ENCODE results near the gene ROR2. TPM values are rescaled to one million over a fixed set of nuclear protein-coding genes. Genes with fewer than 3 reads are reported as not detected.

The ROR2 gene
- total RNA-seq, 1 donor from 2014 or later, result 14.9 TPM

DNA sequence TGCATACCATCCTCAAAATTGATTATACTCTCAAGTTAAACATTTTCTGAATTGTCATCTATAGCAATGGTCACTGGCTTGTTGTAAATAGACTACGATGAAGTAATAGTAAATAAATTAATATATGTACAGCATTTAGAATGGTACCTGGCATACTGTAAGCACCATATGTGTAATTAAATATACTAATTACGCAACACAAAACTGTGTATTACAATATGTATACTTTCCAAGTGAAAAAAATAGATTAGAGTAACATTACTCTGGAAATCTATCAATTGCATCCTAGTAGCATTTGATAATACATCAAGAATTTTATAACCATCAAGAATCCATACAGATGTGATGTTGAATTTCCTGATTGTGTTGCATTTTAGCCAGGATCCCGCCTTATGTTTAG, 17.2 kb upstream of the ROR2 start:
- no peak overlapping the region for H3K4me3 Mint-ChIP-seq
- TF ChIP-seq, protein P1, sequence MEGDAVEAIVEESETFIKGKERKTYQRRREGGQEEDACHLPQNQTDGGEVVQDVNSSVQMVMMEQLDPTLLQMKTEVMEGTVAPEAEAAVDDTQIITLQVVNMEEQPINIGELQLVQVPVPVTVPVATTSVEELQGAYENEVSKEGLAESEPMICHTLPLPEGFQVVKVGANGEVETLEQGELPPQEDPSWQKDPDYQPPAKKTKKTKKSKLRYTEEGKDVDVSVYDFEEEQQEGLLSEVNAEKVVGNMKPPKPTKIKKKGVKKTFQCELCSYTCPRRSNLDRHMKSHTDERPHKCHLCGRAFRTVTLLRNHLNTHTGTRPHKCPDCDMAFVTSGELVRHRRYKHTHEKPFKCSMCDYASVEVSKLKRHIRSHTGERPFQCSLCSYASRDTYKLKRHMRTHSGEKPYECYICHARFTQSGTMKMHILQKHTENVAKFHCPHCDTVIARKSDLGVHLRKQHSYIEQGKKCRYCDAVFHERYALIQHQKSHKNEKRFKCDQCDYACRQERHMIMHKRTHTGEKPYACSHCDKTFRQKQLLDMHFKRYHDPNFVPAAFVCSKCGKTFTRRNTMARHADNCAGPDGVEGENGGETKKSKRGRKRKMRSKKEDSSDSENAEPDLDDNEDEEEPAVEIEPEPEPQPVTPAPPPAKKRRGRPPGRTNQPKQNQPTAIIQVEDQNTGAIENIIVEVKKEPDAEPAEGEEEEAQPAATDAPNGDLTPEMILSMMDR (conservative IDR thresholded peaks at IDR 0.05), result no peak
- no peak overlapping the region for H3K27ac Mint-ChIP-seq (ENCODE audit: unreplicated experiment)
- no peaks in the 10 kb centered on the region for H3K4me1 Mint-ChIP-seq
- H3K36me3 Mint-ChIP-seq (ENCODE audit: low read depth), result no peaks in the 10 kb centered on the region
- DNase-seq (ENCODE audit: low read depth, low spot score), result no peak
- no peaks in the 10 kb centered on the region for H3K9me3 Mint-ChIP-seq
- peaks cover 5% of the 10 kb centered on the region for H3K27me3 Mint-ChIP-seq (ENCODE audit: low read depth)

DNA sequence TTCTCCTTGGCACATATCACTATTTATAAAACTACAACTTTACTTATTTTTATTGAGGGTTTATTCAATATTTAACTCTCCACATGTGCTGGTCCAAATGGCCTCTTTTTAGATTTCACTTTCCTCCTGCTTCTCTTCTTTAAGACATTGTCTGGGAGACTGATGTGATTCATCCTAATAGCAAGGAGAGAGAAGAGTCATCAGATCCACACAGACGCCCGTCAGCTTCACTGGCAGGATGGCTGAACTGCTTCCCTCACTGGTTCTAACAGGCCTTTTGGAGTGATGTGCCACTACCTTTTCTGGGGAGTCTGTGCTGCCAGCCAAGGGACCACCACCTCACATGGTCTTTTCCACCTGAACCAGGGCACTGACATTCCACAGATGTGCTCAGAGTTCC, 16.5 kb upstream of the ROR2 start:
- peaks cover 5% of the 10 kb centered on the region for H3K27me3 Mint-ChIP-seq (ENCODE audit: low read depth)
- no peak overlapping the region for H3K4me3 Mint-ChIP-seq
- no peaks in the 10 kb centered on the region for H3K36me3 Mint-ChIP-seq (ENCODE audit: low read depth)
- no peak overlapping the region for H3K27ac Mint-ChIP-seq (ENCODE audit: unreplicated experiment)
- TF ChIP-seq, protein P1 (conservative IDR thresholded peaks at IDR 0.05), result no peak
- no peaks in the 10 kb centered on the region for H3K4me1 Mint-ChIP-seq
- no peak for DNase-seq (ENCODE audit: low read depth, low spot score)
- no peaks in the 10 kb centered on the region for H3K9me3 Mint-ChIP-seq

DNA sequence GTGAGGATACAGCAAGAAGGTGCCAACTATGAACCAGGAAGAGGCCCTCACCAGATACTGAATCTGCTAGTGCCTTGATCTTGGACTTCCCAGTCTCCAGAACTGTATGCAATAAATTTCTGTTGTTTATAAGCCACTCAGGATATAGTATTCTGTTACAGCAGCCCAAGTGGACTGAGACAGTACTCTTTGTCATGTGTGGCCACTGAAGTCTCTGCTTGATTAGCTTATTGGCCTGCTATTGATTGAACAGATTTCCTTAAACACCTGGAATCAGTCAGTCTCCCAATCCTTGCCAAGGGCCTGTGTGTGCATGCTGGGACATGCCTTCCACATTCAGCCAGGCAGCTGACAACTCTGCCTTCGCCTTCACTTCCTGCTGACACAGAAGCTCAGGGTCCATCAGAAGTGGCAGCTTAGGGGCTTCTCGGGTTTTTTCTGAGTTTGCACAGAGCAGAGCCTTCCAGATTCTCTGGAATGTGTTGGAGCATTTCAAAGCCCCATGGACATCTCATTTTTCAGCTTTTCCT, 13.7 kb upstream of the ROR2 start:
- no peak for DNase-seq (ENCODE audit: low read depth, low spot score)
- TF ChIP-seq, protein P1 (conservative IDR thresholded peaks at IDR 0.05), result no peak
- Mint-ChIP-seq H3K36me3 (ENCODE audit: low read depth) (no peaks in the 10 kb centered on the region), H3K4me1 (no peaks in the 10 kb centered on the region), H3K9me3 (peaks cover 5% of the 10 kb centered on the region), H3K4me3 (no peak overlapping the region), H3K27me3 (ENCODE audit: low read depth) (peaks cover 3% of the 10 kb centered on the region), H3K27ac (ENCODE audit: unreplicated experiment) (no peak overlapping the region)

DNA sequence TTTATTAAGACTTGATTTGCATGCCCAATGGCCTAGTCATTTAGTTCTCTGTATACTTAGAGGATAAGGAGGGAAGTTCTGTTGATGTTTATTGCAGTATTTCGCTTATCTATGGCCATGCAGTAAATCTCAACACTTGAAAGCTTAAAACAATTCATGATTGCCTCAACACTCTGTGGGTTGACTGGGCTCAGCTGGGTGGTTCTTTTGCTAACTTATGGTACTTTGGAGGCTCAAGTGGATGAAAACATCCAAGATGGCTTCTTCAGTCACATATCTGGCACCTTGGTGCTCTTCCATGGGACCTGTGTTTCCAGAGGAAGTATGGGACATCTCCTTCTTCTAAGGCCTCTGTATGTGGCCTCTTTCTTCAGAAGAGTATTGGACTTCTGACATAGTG, 10.3 kb upstream of the ROR2 start:
- H3K36me3 Mint-ChIP-seq (ENCODE audit: low read depth), result no peaks in the 10 kb centered on the region
- H3K27me3 Mint-ChIP-seq (ENCODE audit: low read depth), result no peaks in the 10 kb centered on the region
- no peak overlapping the region for H3K4me3 Mint-ChIP-seq
- TF ChIP-seq, protein P1 (conservative IDR thresholded peaks at IDR 0.05), result no peak
- no peak overlapping the region for H3K27ac Mint-ChIP-seq (ENCODE audit: unreplicated experiment)
- no peaks in the 10 kb centered on the region for H3K4me1 Mint-ChIP-seq
- peaks cover 5% of the 10 kb centered on the region for H3K9me3 Mint-ChIP-seq
- no peak for DNase-seq (ENCODE audit: low read depth, low spot score)

DNA sequence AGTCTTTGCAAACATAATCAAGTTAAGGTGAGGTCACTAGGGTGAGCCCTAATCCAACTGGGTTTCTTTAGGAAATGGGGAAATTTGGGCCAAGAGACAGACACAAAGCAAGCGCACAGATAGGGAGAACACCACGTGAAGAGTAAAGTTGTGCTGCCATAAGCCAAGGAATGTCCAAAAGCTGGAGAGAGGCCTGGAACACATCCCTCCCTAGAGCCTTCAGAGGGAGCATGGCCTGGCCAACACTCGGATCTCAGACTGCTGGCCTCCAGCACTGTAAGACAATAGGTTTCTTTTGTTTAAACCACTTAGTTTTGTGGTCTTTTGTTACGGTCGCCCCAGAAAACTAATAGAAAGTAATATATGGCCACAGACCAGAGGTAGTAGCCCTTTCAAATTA, 8.1 kb upstream of the ROR2 start:
- Mint-ChIP-seq H3K4me1 (peaks cover 6% of the 10 kb centered on the region), H3K4me3 (no peak overlapping the region), H3K27me3 (ENCODE audit: low read depth) (peaks cover 2% of the 10 kb centered on the region), H3K9me3 (peaks cover 5% of the 10 kb centered on the region), H3K36me3 (ENCODE audit: low read depth) (no peaks in the 10 kb centered on the region), H3K27ac (ENCODE audit: unreplicated experiment) (no peak overlapping the region)
- DNase-seq (ENCODE audit: low read depth, low spot score), result no peak
- TF ChIP-seq, protein P1 (conservative IDR thresholded peaks at IDR 0.05), result no peak

All from neural crest cell (in vitro differentiated cells).